ENCODE measurements around the gene TFDP1.
A peak's percentile ranks its signal among the peaks of the same experiment; 100 is the strongest.
"Not testable (repeated sequence)": the region's sequence is repeated elsewhere in the genome, so short reads cannot be mapped to it uniquely, and the experiment has no call there.

Gene TFDP1

GRCh38 chr13:113551081-113552000 lies 33.2 kb upstream of the TFDP1 start:
- no peak for DNase-seq (ENCODE audit: low read depth, low spot score)

GRCh38 chr13:113552079-113552478 lies 32.5 kb upstream of the TFDP1 start:
- no peak for DNase-seq (ENCODE audit: low read depth, low spot score)

GRCh38 chr13:113552786-113553434 lies 31.6 kb upstream of the TFDP1 start:
- no peak for DNase-seq (ENCODE audit: low read depth, low spot score)

GRCh38 chr13:113553511-113554332 lies 30.8 kb upstream of the TFDP1 start:
- no peak for DNase-seq (ENCODE audit: low read depth, low spot score)

- DNase-seq (ENCODE audit: low read depth, low spot score): no peak
Observed at GRCh38 chr13:113554333-113554700, 30.2 kb upstream of the TFDP1 start.

GRCh38 chr13:113555141-113555540 lies 29.4 kb upstream of the TFDP1 start:
- DNase-seq (ENCODE audit: low read depth, low spot score): no peak

GRCh38 chr13:113557013-113557412 lies 27.5 kb upstream of the TFDP1 start:
- no peak for DNase-seq (ENCODE audit: low read depth, low spot score)

GRCh38 chr13:113558461-113558860 lies 26.1 kb upstream of the TFDP1 start:
- no peak for DNase-seq (ENCODE audit: low read depth, low spot score)

- no peak for DNase-seq (ENCODE audit: low read depth, low spot score)
Observed at GRCh38 chr13:113559061-113559460, 25.5 kb upstream of the TFDP1 start.

GRCh38 chr13:113559901-113560644 lies 24.5 kb upstream of the TFDP1 start:
- DNase-seq (ENCODE audit: low read depth, low spot score): no peak

- DNase-seq (ENCODE audit: low read depth, low spot score): no peak
Observed at GRCh38 chr13:113560645-113561416, 23.7 kb upstream of the TFDP1 start.

- DNase-seq (ENCODE audit: low read depth, low spot score): no peak
Observed at GRCh38 chr13:113561417-113562084, 23.0 kb upstream of the TFDP1 start.

- peak; percentile 33 for DNase-seq (ENCODE audit: low read depth, low spot score)
Observed at GRCh38 chr13:113562085-113562749, 22.3 kb upstream of the TFDP1 start.

- DNase-seq (ENCODE audit: low read depth, low spot score): no peak
Observed at GRCh38 chr13:113562844-113563243, 21.7 kb upstream of the TFDP1 start.

- not testable (repeated sequence) for DNase-seq (ENCODE audit: low read depth, low spot score)
Observed at GRCh38 chr13:113563511-113563910, 21.0 kb upstream of the TFDP1 start.

- no peak for DNase-seq (ENCODE audit: low read depth, low spot score)
Observed at GRCh38 chr13:113564331-113565023, 20.1 kb upstream of the TFDP1 start.

GRCh38 chr13:113565526-113566226 lies 18.9 kb upstream of the TFDP1 start:
- DNase-seq (ENCODE audit: low read depth, low spot score): no peak

- DNase-seq (ENCODE audit: low read depth, low spot score): no peak
Observed at GRCh38 chr13:113566227-113566561, 18.4 kb upstream of the TFDP1 start.
